SU-DHL-6 (cell line): Measurements from ENCODE around the gene ARMC7.

Experiments
- H2AFZ ChIP-seq: fragments of 200-600 bp; sonication (generic); 2 replicates; pipeline ENCODE4 v1.6.1; 2014; ENCODE audit warnings: low read depth, mild to moderate bottlenecking, moderate library complexity, mixed read lengths, antibody characterized with exemption, low read length; ENCODE audit not compliant: severe bottlenecking
- H3F3A ChIP-seq: fragments of 200-600 bp; shearing (Covaris generic); 2 replicates; pipeline ENCODE4 v1.6.0; 2016; ENCODE audit warnings: antibody characterized with exemption, mild to moderate bottlenecking; ENCODE audit not compliant: insufficient read depth
- H3K27ac ChIP-seq: fragments of 200-600 bp; sonication (generic); 2 replicates; pipeline ENCODE4 v1.5.1; 2016; ENCODE audit warnings: low read depth, mild to moderate bottlenecking, low read length, moderate library complexity, mixed read lengths
- H3K27me3 ChIP-seq: fragments of 200-600 bp; sonication (generic), shearing (Covaris generic); 2 replicates; pipeline ENCODE4 v1.6.0; 2014; ENCODE audit warnings: mild to moderate bottlenecking, low read length
- H3K36me3 ChIP-seq: fragments of 200-600 bp; sonication (generic); 2 replicates; pipeline ENCODE4 v1.6.1; 2014; ENCODE audit warnings: mild to moderate bottlenecking, low read length, mixed read lengths
- H3K4me2 ChIP-seq: fragments of 300-600, 200-600 bp; shearing (Covaris generic), sonication (generic); 2 replicates; pipeline ENCODE4 v1.6.0; 2014; ENCODE audit warnings: low read length, low read depth, mild to moderate bottlenecking; ENCODE audit not compliant: poor library complexity, severe bottlenecking
- H3K4me3 ChIP-seq: fragments of 200-600 bp; sonication (generic); 2 replicates; pipeline ENCODE4 v1.5.1; 2014; ENCODE audit warnings: antibody characterized with exemption, low read length, mild to moderate bottlenecking, mixed read lengths; ENCODE audit not compliant: insufficient read depth, poor library complexity, severe bottlenecking
- H3K79me2 ChIP-seq: fragments of 200-600 bp; sonication (generic); 2 replicates; pipeline ENCODE4 v1.6.1; 2014; ENCODE audit warnings: mild to moderate bottlenecking, low read length, moderate library complexity; ENCODE audit not compliant: insufficient read depth
- H3K9ac ChIP-seq: fragments of 200-600 bp; sonication (generic); 2 replicates; pipeline ENCODE4 v1.7.0; 2014; ENCODE audit warnings: mild to moderate bottlenecking, low read length
- H3K9me2 ChIP-seq: fragments of 200-600 bp; sonication (generic); replicated peaks from 2 replicates; pipeline ENCODE4 v1.6.1; 2014; ENCODE audit warnings: low read length; ENCODE audit not compliant: insufficient read depth
- H3K9me3 ChIP-seq: fragments of 200-600 bp; sonication (generic); 2 replicates; pipeline ENCODE4 v1.6.1; 2014; ENCODE audit warnings: low read length, mixed read lengths; ENCODE audit not compliant: insufficient read depth
- H4K20me1 ChIP-seq: fragments of 200-600 bp; sonication (generic); 2 replicates; pipeline ENCODE4 v1.6.1; 2014; ENCODE audit warnings: low read depth, mild to moderate bottlenecking, antibody characterized with exemption, low read length, moderate library complexity, mixed read lengths
- CTCF ChIP-seq: fragments of 200-600 bp; sonication (generic); IDR thresholded peaks from one replicate; pipeline ENCODE4 v1.5.1; 2017; ENCODE audit warnings: antibody characterized with exemption, mild to moderate bottlenecking, low read length, moderate library complexity; ENCODE audit not compliant: insufficient read depth, poor library complexity, severe bottlenecking
- EZH2phosphoT487 ChIP-seq: fragments of 200-600 bp; sonication (generic), shearing (Covaris generic); conservative IDR thresholded peaks from 2 replicates; pipeline ENCODE4 v1.6.1; 2018; ENCODE audit warnings: mild to moderate bottlenecking, antibody characterized with exemption, low read length, moderate library complexity, mixed read lengths

Gene ARMC7

GRCh38 chr17:75061618-75062017 lies 48.2 kb upstream of the ARMC7 start:
- Histone ChIP-seq H3K4me2 (no peak overlapping the region), H3K27me3 (no peaks in the 10 kb centered on the region), H3K79me2 (no peaks in the 10 kb centered on the region), H3K36me3 (0 out of 2 replicates have a peak, but pooled peaks cover 2% of the 10 kb centered on the region), H3K9ac (no peak overlapping the region), H3K9me3 (no peaks in the 10 kb centered on the region), H3K9me2 (no peaks in the 10 kb centered on the region), H3K27ac (no peak overlapping the region), H3K4me3 (no peak overlapping the region), H4K20me1 (no peaks in the 10 kb centered on the region), H2AFZ (no peak overlapping the region), H3F3A (no peaks in the 10 kb centered on the region)
- no peak for TF ChIP-seq EZH2phosphoT487
- no peak for TF ChIP-seq CTCF

- Histone ChIP-seq H3K27me3 (no peaks in the 10 kb centered on the region), H3K4me2 (no peak overlapping the region), H3K27ac (no peak overlapping the region), H3F3A (no peaks in the 10 kb centered on the region), H4K20me1 (no peaks in the 10 kb centered on the region), H3K79me2 (no peaks in the 10 kb centered on the region), H3K9me2 (no peaks in the 10 kb centered on the region), H3K36me3 (0 out of 2 replicates have a peak, but pooled peaks cover 2% of the 10 kb centered on the region), H3K9me3 (no peaks in the 10 kb centered on the region), H2AFZ (no peak overlapping the region), H3K4me3 (no peak overlapping the region), H3K9ac (no peak overlapping the region)
- no peak for TF ChIP-seq CTCF
- no peak for TF ChIP-seq EZH2phosphoT487
Measured at GRCh38 chr17:75063201-75063600, 46.6 kb upstream of the ARMC7 start.

- no peaks in the 10 kb centered on the region for H4K20me1 ChIP-seq
- H2AFZ ChIP-seq, result no peak overlapping the region
- no peaks in the 10 kb centered on the region for H3K79me2 ChIP-seq
- 0 out of 2 replicates have a peak, but pooled peaks cover 2% of the 10 kb centered on the region for H3K36me3 ChIP-seq
- H3K4me2 ChIP-seq, result no peak overlapping the region
- H3F3A ChIP-seq, result no peaks in the 10 kb centered on the region
- no peak overlapping the region for H3K9ac ChIP-seq
- no peaks in the 10 kb centered on the region for H3K27me3 ChIP-seq
- H3K4me3 ChIP-seq, result no peak overlapping the region
- no peak for TF ChIP-seq CTCF
- no peak for TF ChIP-seq EZH2phosphoT487
- H3K27ac ChIP-seq, result no peak overlapping the region
- no peaks in the 10 kb centered on the region for H3K9me3 ChIP-seq
- H3K9me2 ChIP-seq, result no peaks in the 10 kb centered on the region
Measured at GRCh38 chr17:75063626-75064025, 46.1 kb upstream of the ARMC7 start.

GRCh38 chr17:75064040-75064439 lies 45.7 kb upstream of the ARMC7 start:
- H3K9me2 ChIP-seq, result no peaks in the 10 kb centered on the region
- H3K79me2 ChIP-seq, result no peaks in the 10 kb centered on the region
- no peak overlapping the region for H3K9ac ChIP-seq
- no peaks in the 10 kb centered on the region for H3K27me3 ChIP-seq
- 0 out of 2 replicates have a peak, but pooled peaks cover 2% of the 10 kb centered on the region for H3K36me3 ChIP-seq
- no peaks in the 10 kb centered on the region for H3K9me3 ChIP-seq
- no peaks in the 10 kb centered on the region for H3F3A ChIP-seq
- H3K4me2 ChIP-seq, result no peak overlapping the region
- TF ChIP-seq CTCF, result no peak
- no peak for TF ChIP-seq EZH2phosphoT487
- H4K20me1 ChIP-seq, result no peaks in the 10 kb centered on the region
- H3K4me3 ChIP-seq, result no peak overlapping the region
- H3K27ac ChIP-seq, result no peak overlapping the region
- H2AFZ ChIP-seq, result no peak overlapping the region
